Measurements from ENCODE around the gene TNFRSF1A. TPM values are rescaled to one million over a fixed set of nuclear protein-coding genes. Genes with fewer than 3 reads are reported as not detected.

The TNFRSF1A gene
- total RNA-seq, 1 experiment from 2014 or later = 44.1 TPM

GRCh38 chr12:6284273-6284672, 57.6 kb downstream of the TNFRSF1A start:
- H3K27me3 Mint-ChIP-seq (ENCODE audit: low read depth) = peaks cover 5% of the 10 kb centered on the region
- no peak for DNase-seq (ENCODE audit: low spot score)
- no peak for TF ChIP-seq ZNF219 (CRISPR knock-in tag; IDR thresholded peaks at IDR 0.05; ENCODE audit: borderline replicate concordance)
- no peak for TF ChIP-seq ATF6 (CRISPR knock-in tag; IDR thresholded peaks at IDR 0.05)
- no peak for TF ChIP-seq ZNF121 (CRISPR knock-in tag; IDR thresholded peaks at IDR 0.05)
- TF ChIP-seq SMAD4 (CRISPR knock-in tag; IDR thresholded peaks at IDR 0.05) = no peak
- no peak for TF ChIP-seq MYBL2 (CRISPR knock-in tag; IDR thresholded peaks at IDR 0.05)
- no peak for TF ChIP-seq E2F1 (CRISPR knock-in tag; IDR thresholded peaks at IDR 0.05)
- TF ChIP-seq TCF7 (CRISPR knock-in tag; IDR thresholded peaks at IDR 0.05; ENCODE audit: low read depth) = no peak
- TF ChIP-seq ZMAT4 (CRISPR knock-in tag; IDR thresholded peaks at IDR 0.05) = no peak
- TF ChIP-seq ZNF232 (CRISPR knock-in tag; IDR thresholded peaks at IDR 0.05) = no peak
- TF ChIP-seq USF2 (CRISPR knock-in tag; IDR thresholded peaks at IDR 0.05) = no peak
- TF ChIP-seq NFATC4 (CRISPR knock-in tag; IDR thresholded peaks at IDR 0.05) = no peak
- TF ChIP-seq TP53 (CRISPR knock-in tag; IDR thresholded peaks at IDR 0.05) = no peak
- no peak for TF ChIP-seq CREB1 (CRISPR knock-in tag; IDR thresholded peaks at IDR 0.05)
- no peak for TF ChIP-seq ZNF396 (CRISPR knock-in tag; IDR thresholded peaks at IDR 0.05; ENCODE audit: borderline replicate concordance)

GRCh38 chr12:6282453-6282840, 59.4 kb downstream of the TNFRSF1A start:
- no peaks in the 10 kb centered on the region for H3K36me3 Mint-ChIP-seq
- no peak overlapping the region for H3K27ac Mint-ChIP-seq
- CTCF ChIA-PET = interaction anchor here (0.6 to 3.0 kb wide), 6 partner anchors 13 to 225 kb away, joined by 3 to 29 read pairs (median 6); no protein-coding TSS in a partner anchor

More at GRCh38 chr12:6284273-6284672, 57.6 kb downstream of the TNFRSF1A start:
- Mint-ChIP-seq H3K9me3 (no peaks in the 10 kb centered on the region), H3K4me3 (no peak overlapping the region), H3K4me1 (peaks cover 28% of the 10 kb centered on the region), H3K36me3 (no peaks in the 10 kb centered on the region), H3K27ac (no peak overlapping the region)
- POLR2A ChIA-PET = interaction anchor here (1.3 kb wide), 1 partner anchor 89 kb away, joined by 5 read pairs; no protein-coding TSS in a partner anchor
- CTCF ChIA-PET = interaction anchor here (0.6 to 4.8 kb wide), 62 partner anchors 11 to 539 kb away, joined by 3 to 80 read pairs (median 4); partner anchors contain the start of genes CD9 and VAMP1
- no peak for ATAC-seq

More at GRCh38 chr12:6282453-6282840, 59.4 kb downstream of the TNFRSF1A start:
- Mint-ChIP-seq H3K27me3 (ENCODE audit: low read depth) (peaks cover 5% of the 10 kb centered on the region), H3K9me3 (no peaks in the 10 kb centered on the region), H3K4me1 (peaks cover 39% of the 10 kb centered on the region), H3K4me3 (no peak overlapping the region)
- DNase-seq (ENCODE audit: low spot score) = no peak
- TF ChIP-seq ZNF219 (CRISPR knock-in tag; IDR thresholded peaks at IDR 0.05; ENCODE audit: borderline replicate concordance) = no peak
- no peak for TF ChIP-seq ATF1 (CRISPR knock-in tag; IDR thresholded peaks at IDR 0.05)
- no peak for TF ChIP-seq MXD4 (CRISPR knock-in tag; IDR thresholded peaks at IDR 0.05; ENCODE audit: borderline replicate concordance)
- no peak for TF ChIP-seq STAT6 (CRISPR knock-in tag; conservative IDR thresholded peaks at IDR 0.05; ENCODE audit: low read depth)
- TF ChIP-seq SMAD4 (CRISPR knock-in tag; IDR thresholded peaks at IDR 0.05) = no peak
- no peak for TF ChIP-seq CDX4 (CRISPR knock-in tag; IDR thresholded peaks at IDR 0.05; ENCODE audit: borderline replicate concordance)
- no peak for TF ChIP-seq E2F5 (CRISPR knock-in tag; IDR thresholded peaks at IDR 0.05)
- POLR2A ChIA-PET = no interaction called here
- no peak for ATAC-seq
